Measurements from ENCODE around the gene MEF2B.
A peak's percentile ranks its signal among the peaks of the same experiment; 100 is the strongest.
"Not testable (repeated sequence)": the region's sequence is repeated elsewhere in the genome, so short reads cannot be mapped to it uniquely, and the experiment has no call there.

Gene MEF2B

DNA sequence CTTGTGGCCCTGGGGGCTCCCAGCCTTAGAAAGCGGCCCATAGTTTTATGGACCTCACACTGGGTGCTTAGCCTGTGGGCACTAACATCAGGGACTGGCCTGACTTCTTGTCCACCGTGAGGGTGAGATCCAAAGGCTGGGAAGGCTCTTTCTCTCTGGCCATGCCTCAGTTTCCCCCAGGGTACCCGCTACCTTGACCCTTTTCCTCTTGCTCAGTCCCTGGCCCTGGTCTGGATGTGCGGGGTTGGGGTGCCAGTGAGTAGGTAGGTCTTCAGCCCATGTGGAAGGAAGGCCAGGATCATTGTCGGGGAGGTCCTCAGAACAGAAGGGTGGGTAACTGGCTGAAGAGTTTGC is 30.2 kb downstream of the MEF2B start:
- H3K9ac ChIP-seq, result no peak overlapping the region
- H3K36me3 ChIP-seq (ENCODE audit: insufficient read depth), result no peaks in the 10 kb centered on the region
- TF ChIP-seq, protein P1, sequence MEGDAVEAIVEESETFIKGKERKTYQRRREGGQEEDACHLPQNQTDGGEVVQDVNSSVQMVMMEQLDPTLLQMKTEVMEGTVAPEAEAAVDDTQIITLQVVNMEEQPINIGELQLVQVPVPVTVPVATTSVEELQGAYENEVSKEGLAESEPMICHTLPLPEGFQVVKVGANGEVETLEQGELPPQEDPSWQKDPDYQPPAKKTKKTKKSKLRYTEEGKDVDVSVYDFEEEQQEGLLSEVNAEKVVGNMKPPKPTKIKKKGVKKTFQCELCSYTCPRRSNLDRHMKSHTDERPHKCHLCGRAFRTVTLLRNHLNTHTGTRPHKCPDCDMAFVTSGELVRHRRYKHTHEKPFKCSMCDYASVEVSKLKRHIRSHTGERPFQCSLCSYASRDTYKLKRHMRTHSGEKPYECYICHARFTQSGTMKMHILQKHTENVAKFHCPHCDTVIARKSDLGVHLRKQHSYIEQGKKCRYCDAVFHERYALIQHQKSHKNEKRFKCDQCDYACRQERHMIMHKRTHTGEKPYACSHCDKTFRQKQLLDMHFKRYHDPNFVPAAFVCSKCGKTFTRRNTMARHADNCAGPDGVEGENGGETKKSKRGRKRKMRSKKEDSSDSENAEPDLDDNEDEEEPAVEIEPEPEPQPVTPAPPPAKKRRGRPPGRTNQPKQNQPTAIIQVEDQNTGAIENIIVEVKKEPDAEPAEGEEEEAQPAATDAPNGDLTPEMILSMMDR (conservative IDR thresholded peaks at IDR 0.05; ENCODE audit: low read depth, low read length), result no peak; the same call in 1 of the 2 replicates
- H3K4me1 ChIP-seq (ENCODE audit: low read depth, poor library complexity, severe bottlenecking), result no peaks in the 10 kb centered on the region
- H4K20me1 ChIP-seq (ENCODE audit: insufficient read depth), result no peaks in the 10 kb centered on the region
- H3K27me3 ChIP-seq (ENCODE audit: insufficient read depth, low read depth), result no peaks in the 10 kb centered on the region
- H3K79me2 ChIP-seq (ENCODE audit: insufficient read depth, low read depth), result peaks cover 12% of the 10 kb centered on the region; the same call in 1 of the 2 replicates
- H3K27ac ChIP-seq, result no peak overlapping the region
- no peak overlapping the region for H3K4me3 ChIP-seq (IDR thresholded peaks at IDR 0.05; ENCODE audit: insufficient read depth, low read depth, low read length)
- H2AFZ ChIP-seq (ENCODE audit: low read depth), result no peak overlapping the region
- H3K4me2 ChIP-seq, result no peak overlapping the region

DNA sequence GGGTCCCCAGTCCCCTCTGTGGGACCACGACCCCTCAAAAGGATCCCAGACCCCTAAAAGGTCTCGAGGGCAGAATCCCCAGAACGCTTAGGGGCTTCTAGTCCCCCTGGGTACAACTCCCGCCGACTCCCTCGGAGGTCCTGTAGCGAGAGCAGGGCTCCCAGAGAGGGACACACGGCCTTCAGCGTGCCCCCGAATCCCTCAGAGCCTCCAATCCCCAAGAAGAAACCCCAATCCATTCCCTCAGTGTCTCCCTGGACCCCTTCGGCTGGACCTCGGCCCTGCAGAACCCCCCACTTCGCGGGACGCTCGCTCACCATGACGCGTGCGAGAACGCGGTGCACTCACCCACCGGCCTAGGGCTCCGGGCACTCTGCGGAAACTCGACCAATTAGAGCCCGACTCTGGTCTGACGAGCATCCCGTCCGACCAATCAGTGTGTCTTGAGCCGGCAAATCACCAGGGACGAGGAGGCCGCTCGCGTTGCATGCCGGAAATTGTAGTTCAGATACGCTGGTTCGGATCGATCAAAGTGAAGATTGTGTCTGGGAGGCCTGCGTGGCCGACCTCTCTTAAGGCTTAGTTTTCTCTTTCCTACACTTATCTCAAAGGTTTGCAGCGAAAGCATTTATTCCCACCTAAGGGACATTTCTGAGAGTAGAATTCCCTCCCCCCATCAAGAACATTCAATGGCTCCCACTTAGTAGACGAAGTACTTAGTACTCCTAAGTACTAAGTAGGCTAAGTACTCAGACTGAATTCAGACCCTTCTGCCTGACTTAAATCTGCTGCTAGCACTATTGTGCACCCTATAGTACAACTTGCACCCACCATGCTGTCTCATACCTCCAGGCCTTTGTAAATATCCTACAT is 31.7 kb downstream of the MEF2B start, which contains the start of gene TMEM161A:
TSS of gene TMEM161A (minus strand) at position 370 of the 873 bp plus-strand sequence. CDS start at position 320, 50 bp downstream.
- Histone ChIP-seq H3K79me2 (ENCODE audit: insufficient read depth, low read depth) (peaks cover 12% of the 10 kb centered on the region; the same call in 1 of the 2 replicates), H3K4me3 (IDR thresholded peaks at IDR 0.05; ENCODE audit: insufficient read depth, low read depth, low read length) (peak within 1 kb of the TSS; percentile 34), H4K20me1 (ENCODE audit: insufficient read depth) (no peaks in the 10 kb centered on the region), H3K9ac (peak within 1 kb of the TSS; percentile 91), H3K4me1 (ENCODE audit: low read depth, poor library complexity, severe bottlenecking) (no peaks in the 10 kb centered on the region), H3K27me3 (ENCODE audit: insufficient read depth, low read depth) (no peaks in the 10 kb centered on the region), H3K27ac (peak within 1 kb of the TSS; percentile 42), H3K36me3 (ENCODE audit: insufficient read depth) (no peaks in the 10 kb centered on the region), H2AFZ (ENCODE audit: low read depth) (peak within 1 kb of the TSS; percentile 88), H3K4me2 (peak within 1 kb of the TSS; percentile 85)
- TF ChIP-seq, protein P1 (conservative IDR thresholded peaks at IDR 0.05; ENCODE audit: low read depth, low read length), result no peak

DNA sequence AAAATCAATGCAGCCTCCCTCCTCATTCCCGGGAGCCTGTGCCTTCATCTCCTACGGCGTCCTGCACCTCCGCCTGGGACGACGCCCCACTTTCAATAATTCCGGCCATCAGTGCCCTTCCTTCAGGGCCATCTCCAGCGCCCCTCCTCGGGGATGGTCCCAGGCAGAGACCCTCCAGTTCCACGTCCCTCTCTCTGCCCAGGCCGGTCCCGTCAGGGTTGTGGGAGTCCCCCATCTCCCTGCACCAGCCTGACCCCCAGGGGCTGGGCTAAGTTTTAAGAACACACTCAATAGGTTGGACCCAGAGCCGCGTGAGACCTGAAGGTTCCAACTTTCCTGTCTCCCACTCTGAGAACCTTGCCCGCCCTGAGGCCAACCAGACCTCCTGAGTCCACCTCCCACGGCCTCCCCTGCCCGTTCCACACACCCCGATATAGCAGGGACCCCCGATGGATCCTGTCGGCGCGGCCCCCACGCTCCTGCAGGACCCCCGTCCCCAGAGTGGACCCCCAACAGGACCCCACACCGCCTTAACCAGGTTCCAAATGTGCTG is 32.4 kb downstream of the MEF2B start:
- H2AFZ ChIP-seq (ENCODE audit: low read depth), result peak overlapping the region; percentile 88
- H4K20me1 ChIP-seq (ENCODE audit: insufficient read depth), result no peaks in the 10 kb centered on the region

DNA sequence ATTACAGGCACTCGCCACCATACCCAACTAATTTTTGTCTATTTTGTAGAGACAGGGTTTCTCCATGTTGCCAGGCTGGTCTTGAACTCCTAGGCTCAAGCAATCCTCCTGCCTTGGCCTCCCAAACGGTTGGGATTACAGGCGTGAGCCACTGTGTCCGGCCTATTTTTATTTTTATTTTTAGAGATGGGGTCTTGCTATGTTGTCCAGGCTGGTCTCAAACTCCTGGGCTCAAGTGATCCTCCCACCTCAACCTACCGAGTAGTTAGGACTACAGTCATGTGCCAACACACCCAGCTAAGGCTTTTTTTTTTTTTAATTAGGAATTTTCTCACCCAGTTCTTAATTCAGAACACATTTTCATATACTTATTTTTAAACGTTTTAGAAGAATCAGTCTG is 34.4 kb downstream of the MEF2B start:
- not testable (repeated sequence) for H3K4me2 ChIP-seq; H3K27me3 ChIP-seq (ENCODE audit: insufficient read depth, low read depth); H3K9ac ChIP-seq; H3K4me1 ChIP-seq (ENCODE audit: low read depth, poor library complexity, severe bottlenecking); H3K36me3 ChIP-seq (ENCODE audit: insufficient read depth); H3K27ac ChIP-seq; H4K20me1 ChIP-seq (ENCODE audit: insufficient read depth); H3K4me3 ChIP-seq (IDR thresholded peaks at IDR 0.05; ENCODE audit: insufficient read depth, low read depth, low read length); H2AFZ ChIP-seq (ENCODE audit: low read depth)
- H3K79me2 ChIP-seq (ENCODE audit: insufficient read depth, low read depth), result peaks cover 12% of the 10 kb centered on the region; the same call in 1 of the 2 replicates

More for the DNA sequence above, 32.4 kb downstream of the MEF2B start:
- TF ChIP-seq, protein P1 (conservative IDR thresholded peaks at IDR 0.05; ENCODE audit: low read depth, low read length), result no peak
- Histone ChIP-seq H3K27me3 (ENCODE audit: insufficient read depth, low read depth) (no peaks in the 10 kb centered on the region), H3K79me2 (ENCODE audit: insufficient read depth, low read depth) (peaks cover 12% of the 10 kb centered on the region; the same call in 1 of the 2 replicates), H3K4me2 (peak overlapping the region; percentile 85), H3K36me3 (ENCODE audit: insufficient read depth) (no peaks in the 10 kb centered on the region), H3K4me1 (ENCODE audit: low read depth, poor library complexity, severe bottlenecking) (no peaks in the 10 kb centered on the region), H3K4me3 (IDR thresholded peaks at IDR 0.05; ENCODE audit: insufficient read depth, low read depth, low read length) (peak overlapping the region; percentile 34), H3K9ac (peak overlapping the region; percentile 91), H3K27ac (peak overlapping the region; percentile 42)

All from KMS-11 (cell line).